ENCODE data around the gene GOLGA6L2. TPM values are rescaled to one million over a fixed set of nuclear protein-coding genes. Genes with fewer than 3 reads are reported as not detected.

Gene GOLGA6L2, protein sequence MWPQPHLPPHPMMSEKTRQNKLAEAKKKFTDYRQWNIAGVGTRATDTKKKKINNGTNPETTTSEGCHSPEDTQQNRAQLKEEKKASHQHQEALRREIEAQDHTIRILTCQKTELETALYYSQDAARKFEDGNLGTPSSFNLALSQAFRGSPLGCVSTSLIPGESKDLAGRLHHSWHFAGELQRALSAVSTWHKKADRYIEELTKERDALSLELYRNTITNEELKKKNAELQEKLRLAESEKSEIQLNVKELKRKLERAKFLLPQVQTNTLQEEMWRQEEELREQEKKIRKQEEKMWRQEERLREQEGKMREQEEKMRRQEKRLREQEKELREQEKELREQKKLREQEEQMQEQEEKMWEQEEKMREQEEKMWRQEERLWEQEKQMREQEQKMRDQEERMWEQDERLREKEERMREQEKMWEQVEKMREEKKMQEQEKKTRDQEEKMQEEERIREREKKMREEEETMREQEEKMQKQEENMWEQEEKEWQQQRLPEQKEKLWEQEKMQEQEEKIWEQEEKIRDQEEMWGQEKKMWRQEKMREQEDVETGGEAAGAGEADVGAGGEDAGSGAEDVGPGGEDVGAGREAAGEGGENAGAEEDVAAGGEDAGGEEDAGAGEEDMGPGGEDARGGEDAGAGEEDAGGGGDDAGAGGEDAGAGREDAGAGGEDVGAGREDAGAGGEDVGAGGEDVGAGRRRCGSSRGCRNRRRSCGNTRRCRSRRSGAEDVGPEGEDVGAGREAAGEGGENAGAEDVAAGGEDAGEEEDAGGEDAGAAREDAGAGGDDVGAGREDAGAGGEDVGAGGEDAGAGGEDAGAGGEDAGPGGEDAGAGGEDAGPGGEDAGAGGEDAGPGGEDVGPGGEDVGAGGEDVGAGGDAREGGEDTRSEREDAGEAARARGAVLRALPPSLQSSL
- not detected for total RNA-seq

DNA sequence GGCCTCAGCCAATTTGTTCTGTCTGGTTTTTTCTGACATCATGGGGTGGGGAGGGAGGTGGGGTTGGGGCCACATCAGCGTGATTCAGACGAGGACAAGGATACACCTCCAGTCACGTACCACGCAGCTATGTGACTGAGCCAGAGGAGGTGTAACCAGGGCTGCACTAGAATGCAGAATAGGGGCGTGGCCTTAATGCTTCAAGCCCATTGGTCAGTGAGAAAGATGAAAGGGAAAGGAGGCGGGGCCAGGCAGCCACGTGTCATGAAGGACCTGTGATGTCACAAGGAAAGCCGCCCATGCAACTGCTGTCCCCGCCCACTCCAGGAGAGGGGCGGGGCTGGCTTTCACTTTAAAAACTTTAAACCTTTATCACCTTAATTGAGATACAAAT lies at the start of gene GOLGA6L2:
Gene GOLGA6L2 (minus strand): TSS at position 137 of the 394 bp plus-strand sequence. CDS start 62 bp downstream, at position 75.
- H3K27me3 ChIP-seq = no peaks in the 10 kb centered on the region
- no peaks in the 10 kb centered on the region for H3K4me1 ChIP-seq
- TF ChIP-seq, protein P1, sequence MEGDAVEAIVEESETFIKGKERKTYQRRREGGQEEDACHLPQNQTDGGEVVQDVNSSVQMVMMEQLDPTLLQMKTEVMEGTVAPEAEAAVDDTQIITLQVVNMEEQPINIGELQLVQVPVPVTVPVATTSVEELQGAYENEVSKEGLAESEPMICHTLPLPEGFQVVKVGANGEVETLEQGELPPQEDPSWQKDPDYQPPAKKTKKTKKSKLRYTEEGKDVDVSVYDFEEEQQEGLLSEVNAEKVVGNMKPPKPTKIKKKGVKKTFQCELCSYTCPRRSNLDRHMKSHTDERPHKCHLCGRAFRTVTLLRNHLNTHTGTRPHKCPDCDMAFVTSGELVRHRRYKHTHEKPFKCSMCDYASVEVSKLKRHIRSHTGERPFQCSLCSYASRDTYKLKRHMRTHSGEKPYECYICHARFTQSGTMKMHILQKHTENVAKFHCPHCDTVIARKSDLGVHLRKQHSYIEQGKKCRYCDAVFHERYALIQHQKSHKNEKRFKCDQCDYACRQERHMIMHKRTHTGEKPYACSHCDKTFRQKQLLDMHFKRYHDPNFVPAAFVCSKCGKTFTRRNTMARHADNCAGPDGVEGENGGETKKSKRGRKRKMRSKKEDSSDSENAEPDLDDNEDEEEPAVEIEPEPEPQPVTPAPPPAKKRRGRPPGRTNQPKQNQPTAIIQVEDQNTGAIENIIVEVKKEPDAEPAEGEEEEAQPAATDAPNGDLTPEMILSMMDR (IDR thresholded peaks at IDR 0.05) = no peak
- H3K36me3 ChIP-seq = no peaks in the 10 kb centered on the region
- H3K9me3 ChIP-seq = no peaks in the 10 kb centered on the region
- H3K4me3 ChIP-seq = no peak within 1 kb of the TSS
- no peak within 1 kb of the TSS for H3K9ac ChIP-seq (ENCODE audit: low read depth in 2 of 2, low read length in 2 of 2)
- DNase-seq = no peak
- intact Hi-C loops (cut with DNase I) = no loop called here
- no peak within 1 kb of the TSS for H3K27ac ChIP-seq

DNA sequence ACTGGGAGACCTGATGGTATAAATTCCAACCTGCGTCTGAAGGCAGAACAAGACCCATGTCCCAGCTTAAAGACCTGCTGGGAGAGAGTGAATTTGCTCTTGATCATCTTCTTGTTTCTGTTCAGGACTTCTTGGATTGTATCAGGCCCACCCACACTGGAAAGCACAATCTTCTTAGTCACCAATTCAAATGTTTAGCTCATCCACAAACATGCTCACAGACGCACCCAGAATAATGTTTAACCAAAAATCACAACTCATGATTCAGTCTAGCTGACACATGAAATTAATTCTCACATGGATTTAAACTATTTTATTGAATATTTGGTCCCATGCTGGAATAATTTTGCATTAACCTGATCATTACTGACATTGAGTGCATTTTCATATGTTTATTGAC lies 37.8 kb upstream of the GOLGA6L2 start:
- Histone ChIP-seq H3K27ac (no peak overlapping the region), H3K4me1 (no peaks in the 10 kb centered on the region), H3K9me3 (no peaks in the 10 kb centered on the region), H3K27me3 (no peaks in the 10 kb centered on the region), H3K9ac (ENCODE audit: low read depth in 2 of 2, low read length in 2 of 2) (no peak overlapping the region), H3K36me3 (no peaks in the 10 kb centered on the region), H3K4me3 (no peak overlapping the region)
- DNase-seq = no peak
- intact Hi-C loops (cut with DNase I) = no loop called here
- TF ChIP-seq, protein P1 (IDR thresholded peaks at IDR 0.05) = no peak

DNA sequence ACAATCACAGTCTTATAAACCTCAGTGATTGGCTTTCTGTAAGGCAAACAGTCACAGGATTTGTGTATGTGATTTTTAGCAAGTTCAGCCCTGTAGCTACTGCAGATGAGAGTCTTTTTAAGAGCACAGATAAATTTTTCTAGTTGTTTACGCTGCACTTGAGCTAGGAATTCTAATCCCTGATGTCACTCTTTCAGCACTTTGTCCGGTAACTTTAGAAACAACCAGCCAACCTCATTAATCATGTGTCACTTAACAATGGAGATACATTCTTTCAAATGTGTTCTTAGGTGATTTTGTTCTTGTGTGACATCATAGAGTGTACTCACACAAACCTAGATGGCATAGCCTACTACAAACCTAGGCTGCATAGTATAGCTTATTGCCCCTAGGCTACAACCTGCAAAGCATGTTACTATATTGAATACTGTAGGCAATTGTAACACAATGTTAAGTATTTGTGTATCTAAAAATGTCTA lies 36.8 kb upstream of the GOLGA6L2 start:
- no peaks in the 10 kb centered on the region for H3K4me1 ChIP-seq
- intact Hi-C loops (cut with DNase I) = no loop called here
- H3K36me3 ChIP-seq = no peaks in the 10 kb centered on the region
- TF ChIP-seq, protein P1 (IDR thresholded peaks at IDR 0.05) = no peak
- no peaks in the 10 kb centered on the region for H3K27me3 ChIP-seq
- H3K9me3 ChIP-seq = no peaks in the 10 kb centered on the region
- no peak overlapping the region for H3K9ac ChIP-seq (ENCODE audit: low read depth in 2 of 2, low read length in 2 of 2)
- H3K27ac ChIP-seq = no peak overlapping the region
- DNase-seq = no peak
- H3K4me3 ChIP-seq = no peak overlapping the region

DNA sequence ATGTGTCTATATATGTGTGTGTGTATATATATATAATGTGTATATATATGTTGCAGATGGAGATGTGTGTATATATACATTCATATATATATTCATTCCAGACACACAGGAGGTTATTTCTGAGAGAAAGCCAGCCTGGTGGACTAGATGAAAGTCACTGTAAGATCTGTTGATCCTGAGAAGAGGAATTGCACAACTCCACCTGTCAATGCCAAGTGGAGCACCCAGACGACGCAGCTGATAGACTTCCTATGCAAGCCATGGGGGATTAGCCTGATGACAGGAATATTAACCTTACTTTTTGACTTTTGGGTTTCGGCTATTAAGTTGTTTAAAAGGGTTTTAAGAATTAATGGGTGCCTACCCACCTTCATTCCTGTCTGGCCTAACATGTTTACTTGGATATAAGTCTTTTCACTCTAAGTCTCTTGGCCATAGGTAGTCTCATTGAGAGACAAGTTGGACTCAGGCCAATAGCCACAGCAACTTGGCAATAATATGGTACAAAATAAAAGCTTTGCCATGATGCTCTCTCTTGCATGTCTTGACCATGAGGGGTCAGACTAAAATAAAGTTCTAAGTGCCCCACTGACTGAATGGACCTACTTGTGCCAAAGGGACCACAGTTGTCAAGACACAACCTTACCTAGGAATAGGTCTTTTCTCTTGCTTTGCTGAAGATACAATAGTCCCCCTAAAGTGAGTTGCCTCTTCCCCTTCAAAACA lies 35.9 kb upstream of the GOLGA6L2 start:
- Histone ChIP-seq H3K4me1 (no peaks in the 10 kb centered on the region), H3K9me3 (no peaks in the 10 kb centered on the region), H3K27me3 (no peaks in the 10 kb centered on the region), H3K36me3 (no peaks in the 10 kb centered on the region), H3K27ac (no peak overlapping the region), H3K4me3 (no peak overlapping the region), H3K9ac (ENCODE audit: low read depth in 2 of 2, low read length in 2 of 2) (no peak overlapping the region)
- TF ChIP-seq, protein P1 (IDR thresholded peaks at IDR 0.05) = no peak
- DNase-seq = no peak
- intact Hi-C loops (cut with DNase I) = no loop called here

DNA sequence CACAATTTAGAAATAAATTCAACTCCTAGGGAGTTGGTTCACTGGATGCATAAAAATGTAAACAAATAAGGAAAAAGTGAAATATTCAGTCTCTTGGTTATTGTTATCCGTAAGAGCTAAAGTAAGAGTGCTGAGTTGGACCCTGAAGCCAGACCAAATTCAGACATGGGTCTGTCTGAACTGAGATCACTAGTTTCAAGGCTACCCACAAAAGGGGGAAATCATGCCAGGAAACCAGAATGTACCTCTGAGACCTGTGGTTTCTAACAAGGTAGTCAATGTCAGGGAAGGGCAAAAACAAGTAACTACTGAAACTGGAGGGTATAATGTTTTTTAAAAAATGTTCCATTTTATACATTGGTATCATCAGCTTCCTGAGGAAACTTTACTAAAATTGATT lies 35.2 kb upstream of the GOLGA6L2 start:
- intact Hi-C loops (cut with DNase I) = no loop called here
- no peak overlapping the region for H3K9ac ChIP-seq (ENCODE audit: low read depth in 2 of 2, low read length in 2 of 2)

More for the DNA sequence above, 35.2 kb upstream of the GOLGA6L2 start:
- H3K36me3 ChIP-seq = no peaks in the 10 kb centered on the region
- H3K4me3 ChIP-seq = no peak overlapping the region
- no peak overlapping the region for H3K27ac ChIP-seq
- no peaks in the 10 kb centered on the region for H3K9me3 ChIP-seq
- no peaks in the 10 kb centered on the region for H3K27me3 ChIP-seq
- H3K4me1 ChIP-seq = no peaks in the 10 kb centered on the region
- TF ChIP-seq, protein P1 (IDR thresholded peaks at IDR 0.05) = no peak
- DNase-seq = no peak

Data from colonic mucosa (tissue), 4 donors.